ENCODE data around the gene UMODL1.

The UMODL1 gene

DNA sequence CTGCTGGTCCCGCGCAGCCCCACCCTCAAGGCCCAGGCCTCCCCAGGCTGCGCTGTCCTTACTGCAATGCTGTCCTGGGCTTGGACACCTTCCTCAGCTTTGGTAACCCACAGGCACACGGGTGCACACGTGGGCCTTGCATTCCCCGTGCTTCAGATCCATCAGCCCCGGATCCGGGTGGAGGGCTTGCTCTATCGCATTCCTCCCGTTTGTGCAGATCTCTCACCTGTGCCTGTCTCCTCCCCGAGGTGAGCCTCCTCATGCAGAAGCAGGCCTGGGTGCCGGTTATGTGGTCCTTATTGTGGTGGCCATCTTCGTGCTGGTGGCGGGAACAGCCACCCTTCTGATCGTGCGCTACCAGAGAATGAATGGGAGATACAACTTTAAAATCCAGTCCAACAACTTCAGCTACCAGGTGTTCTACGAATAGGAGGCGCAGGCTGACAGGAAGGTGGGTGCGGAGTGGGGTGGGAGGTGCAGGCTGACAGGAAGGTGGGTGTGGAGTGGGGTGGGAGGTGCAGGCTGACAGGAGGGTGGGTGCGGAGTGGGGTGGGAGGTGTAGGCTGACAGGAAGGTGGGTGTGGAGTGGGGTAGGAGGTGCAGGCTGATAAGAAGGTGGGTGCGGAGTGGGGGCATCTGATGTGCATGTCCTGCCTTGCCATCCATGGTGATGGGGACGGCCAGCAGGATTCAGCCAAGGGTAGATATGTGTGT is 66.2 kb downstream of the UMODL1 start:
- no peak for FAIRE-seq

- no peak for FAIRE-seq
These were observed 69.2 kb downstream of the UMODL1 start for GRCh38 chr21:42140196-42140934.

DNA sequence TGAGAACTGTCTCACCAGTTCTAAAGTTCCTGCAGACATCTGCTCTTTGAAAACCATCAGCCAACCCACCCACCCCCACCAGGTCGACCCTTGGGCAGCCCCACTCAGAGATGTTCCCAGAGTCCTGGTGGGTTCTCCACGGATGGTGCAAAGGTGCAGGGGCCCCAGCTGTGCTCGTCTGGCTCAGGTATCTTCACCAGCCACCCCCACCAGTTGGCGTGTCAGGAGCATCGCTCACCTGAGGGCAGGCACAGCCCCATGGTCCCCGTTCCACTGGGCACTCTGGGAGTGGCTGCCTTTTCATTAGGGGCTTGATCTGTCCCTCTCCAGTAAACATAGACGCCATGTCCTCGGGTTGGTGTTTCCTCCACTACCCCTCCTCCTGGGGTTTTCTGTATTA is 70.5 kb downstream of the UMODL1 start:
- FAIRE-seq, result no peak

DNA sequence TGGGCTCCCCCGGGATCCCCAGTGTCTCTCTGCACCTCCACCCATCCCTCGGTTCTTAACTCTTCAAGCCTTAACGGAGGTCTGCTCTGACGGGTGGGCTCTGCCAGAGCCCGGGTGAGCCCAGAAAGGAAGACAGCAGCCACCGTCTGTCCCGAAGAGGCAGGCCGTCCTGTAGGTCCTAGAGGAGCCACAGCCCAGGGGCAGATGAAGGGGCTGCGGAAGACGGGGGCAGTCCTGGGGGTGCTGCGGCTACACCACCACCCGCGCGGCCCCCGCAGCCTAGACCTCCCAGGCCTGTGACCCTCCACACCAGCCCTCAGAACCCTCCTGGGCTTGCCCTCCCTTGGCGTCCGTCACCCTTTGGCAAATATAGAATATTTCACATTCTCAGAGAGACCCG is 71.0 kb downstream of the UMODL1 start:
- no peak for FAIRE-seq

DNA sequence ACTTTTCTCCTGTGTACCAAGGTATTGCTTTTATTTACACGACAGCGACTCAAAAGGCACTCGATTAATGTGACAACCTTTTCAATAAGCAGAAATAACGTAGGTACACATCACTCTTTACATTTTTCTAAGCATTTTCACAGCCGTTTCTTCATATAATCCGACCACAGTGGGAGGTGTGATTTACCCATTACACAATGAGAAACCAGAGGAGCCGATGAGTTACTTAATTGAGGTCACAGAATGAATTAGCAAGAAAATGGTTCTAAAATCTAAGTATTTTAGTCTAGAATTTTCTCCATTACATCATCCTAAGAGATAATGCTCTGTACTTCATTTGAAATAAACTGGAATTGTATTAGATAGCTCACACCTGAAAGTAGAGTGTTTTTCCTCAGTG is 71.5 kb downstream of the UMODL1 start:
- no peak for FAIRE-seq

- no peak for FAIRE-seq
These were observed 72.0 kb downstream of the UMODL1 start for GRCh38 chr21:42143111-42143510.

GRCh38 chr21:42144221-42144620 is 73.1 kb downstream of the UMODL1 start:
- FAIRE-seq, result no peak

GRCh38 chr21:42144679-42145568 is 73.8 kb downstream of the UMODL1 start:
- no peak for FAIRE-seq

GRCh38 chr21:42145569-42146272 is 74.6 kb downstream of the UMODL1 start:
- peak; percentile 62 for FAIRE-seq

DNA sequence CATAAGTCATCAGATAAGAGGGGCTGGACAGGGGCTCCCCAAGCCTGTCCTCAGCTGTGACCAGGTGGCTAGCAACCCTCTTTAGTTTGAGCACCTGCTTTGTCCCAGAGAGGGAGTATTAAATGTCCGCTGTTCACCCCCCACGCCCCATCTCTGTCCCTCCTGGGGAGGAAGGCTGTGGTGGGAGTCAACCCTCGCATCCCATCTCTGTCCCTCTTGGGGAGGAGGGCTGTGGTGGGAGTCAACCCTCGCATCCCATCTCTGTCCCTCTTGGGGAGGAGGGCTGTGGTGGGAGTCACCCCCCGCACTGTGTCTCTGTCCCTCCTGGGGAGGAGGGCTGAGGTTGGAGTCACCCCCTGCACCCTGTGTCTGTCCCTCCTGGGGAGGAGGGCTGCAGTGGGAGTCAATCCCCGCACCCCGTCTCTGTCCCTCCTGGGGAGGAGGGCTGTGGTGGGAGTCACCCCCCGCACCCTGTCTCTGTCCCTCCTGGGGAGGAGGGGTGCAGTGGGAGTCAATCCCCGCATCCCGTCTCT is 75.2 kb downstream of the UMODL1 start:
- no peak for FAIRE-seq

GRCh38 chr21:42146821-42147220 is 75.7 kb downstream of the UMODL1 start:
- no peak for FAIRE-seq

DNA sequence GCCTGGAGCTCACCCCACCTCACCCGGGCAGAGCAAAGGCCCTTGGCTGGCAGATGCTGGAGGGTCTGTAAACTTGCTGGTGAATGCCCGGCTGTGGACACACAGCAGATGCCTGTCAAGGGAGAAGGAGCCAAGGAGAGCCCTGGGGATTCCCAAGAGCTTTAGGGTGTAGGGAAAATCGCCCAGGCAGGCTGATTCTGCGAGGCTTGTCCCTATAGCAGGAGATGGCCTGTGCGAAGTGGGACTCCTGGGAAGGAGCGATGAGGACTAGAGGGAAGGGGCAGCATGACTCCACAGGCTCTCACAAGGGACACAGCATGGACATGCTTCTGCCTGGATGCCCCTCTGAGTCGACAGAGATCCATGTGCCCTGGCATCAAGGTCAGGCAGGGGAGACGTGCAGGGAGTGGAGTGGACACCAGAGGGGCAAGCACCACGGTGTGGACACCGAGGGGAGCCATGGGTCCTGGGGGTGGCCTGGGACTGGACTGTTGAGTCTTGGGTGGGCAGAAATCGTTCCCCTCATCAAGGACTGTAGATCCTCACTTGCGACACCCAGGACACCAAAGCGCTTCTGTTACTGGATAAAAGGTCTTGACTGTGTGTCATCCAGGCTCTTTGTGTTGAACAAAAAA is 76.4 kb downstream of the UMODL1 start:
- no peak for FAIRE-seq

GRCh38 chr21:42148097-42148496 is 77.0 kb downstream of the UMODL1 start:
- FAIRE-seq, result no peak

DNA sequence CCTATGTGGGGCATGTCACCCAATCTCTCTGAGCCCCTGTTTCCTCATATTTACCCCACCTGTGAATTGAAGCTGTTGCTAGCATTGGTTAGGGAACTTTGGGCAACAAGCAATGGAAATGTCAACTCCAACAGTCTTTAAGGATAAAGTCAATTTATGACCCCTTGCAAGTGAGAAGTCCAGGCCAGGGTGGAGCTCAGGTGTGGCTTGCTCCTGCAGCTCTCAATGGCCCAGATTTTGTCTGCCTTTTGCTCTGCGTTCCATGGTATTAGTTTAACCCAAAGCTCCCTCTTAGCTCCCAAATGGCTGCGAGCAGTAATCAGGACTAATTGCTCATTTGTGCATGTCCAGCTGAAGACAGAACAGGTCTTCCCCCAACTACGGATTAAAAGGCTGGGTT is 77.5 kb downstream of the UMODL1 start:
- FAIRE-seq, result no peak

GRCh38 chr21:42149656-42150473 is 78.7 kb downstream of the UMODL1 start:
- no peak for FAIRE-seq

GRCh38 chr21:42150474-42151085 is 79.5 kb downstream of the UMODL1 start:
- no peak for FAIRE-seq

- FAIRE-seq, result peak; percentile 36
These were observed 80.2 kb downstream of the UMODL1 start for GRCh38 chr21:42151148-42151947.

GRCh38 chr21:42151948-42152220 is 80.8 kb downstream of the UMODL1 start:
- FAIRE-seq, result no peak

GRCh38 chr21:42153046-42153686 is 82.0 kb downstream of the UMODL1 start:
- no peak for FAIRE-seq

GRCh38 chr21:42153746-42154145 is 82.6 kb downstream of the UMODL1 start:
- FAIRE-seq, result no peak

Measured in islet of Langerhans (tissue), 1 donor.